HepG2 (cell line): ENCODE data around the gene STUB1.

Experiments used
- BRCA1 ChIP-seq: sonication (generic); formaldehyde crosslinking; IDR thresholded peaks from 2 replicates; pipeline ENCODE4 v1.4.0; 2020; ENCODE audit warnings: missing genetic modification reagents
- CREB1 ChIP-seq, 2 experiments: fragments of 450-650 bp in 1 of 2; IDR thresholded peaks; 2 replicates each; pipeline ENCODE4 v1.6.1; 2016 to 2017; ENCODE audit warnings: control low read depth in 1 of 2, mild to moderate bottlenecking in 1 of 2, missing compliant biosample characterization in 1 of 2, missing genetic modification characterization in 1 of 2
- CTCF ChIP-seq: sonication (generic); formaldehyde crosslinking; IDR thresholded peaks from 2 replicates; pipeline ENCODE4 v1.5.0; 2020; ENCODE audit warnings: mild to moderate bottlenecking, missing genetic modification reagents, moderate library complexity
- EZH2 ChIP-seq: conservative IDR thresholded peaks from 2 replicates; pipeline ENCODE4 v1.6.1; 2012; ENCODE audit warnings: mild to moderate bottlenecking, low read depth, low read length, moderate library complexity
- FLYWCH1 ChIP-seq: sonication (generic); formaldehyde crosslinking; IDR thresholded peaks from 2 replicates; pipeline ENCODE4 v1.8.1; 2023; ENCODE audit warnings: mild to moderate bottlenecking, missing genetic modification reagents
- FOXA1 ChIP-seq, 2 experiments: fragments of 450-650 bp in 1 of 2; sonication (generic) in 1 of 2; formaldehyde crosslinking in 1 of 2; IDR thresholded peaks; 2 replicates each; pipeline versions ENCODE4 v1.4.0 to v1.6.1; 2016 to 2020; ENCODE audit warnings: missing genetic modification reagents in 1 of 2
- MAFF ChIP-seq: IDR thresholded peaks from 2 replicates; pipeline ENCODE4 v1.6.1; 2011; ENCODE audit warnings: low read depth, low read length, improper control_type of control experiment
- TRAFD1 ChIP-seq: sonication (generic); formaldehyde crosslinking; IDR thresholded peaks from 2 replicates; pipeline ENCODE4 v1.5.1; 2020; ENCODE audit warnings: missing genetic modification reagents, mild to moderate bottlenecking, borderline replicate concordance
- ZBTB21 ChIP-seq: sonication (generic); formaldehyde crosslinking; IDR thresholded peaks from 2 replicates; pipeline ENCODE4 v1.4.0; 2020; ENCODE audit warnings: missing genetic modification reagents
- ZNF121 ChIP-seq: sonication (generic); formaldehyde crosslinking; IDR thresholded peaks from 2 replicates; pipeline ENCODE4 v1.5.0; 2020; ENCODE audit warnings: mild to moderate bottlenecking, missing genetic modification reagents
- ZNF34 ChIP-seq: sonication (generic); formaldehyde crosslinking; IDR thresholded peaks from 2 replicates; pipeline ENCODE4 v1.4.0; 2020; ENCODE audit warnings: mild to moderate bottlenecking, missing genetic modification reagents, borderline replicate concordance
- TF ChIP-seq, protein P1 (sequence below): sonication (generic); formaldehyde crosslinking; IDR thresholded peaks from 2 replicates; pipeline ENCODE4 v1.8.0; 2022; ENCODE audit warnings: low read depth, missing genetic modification reagents

DNA sequence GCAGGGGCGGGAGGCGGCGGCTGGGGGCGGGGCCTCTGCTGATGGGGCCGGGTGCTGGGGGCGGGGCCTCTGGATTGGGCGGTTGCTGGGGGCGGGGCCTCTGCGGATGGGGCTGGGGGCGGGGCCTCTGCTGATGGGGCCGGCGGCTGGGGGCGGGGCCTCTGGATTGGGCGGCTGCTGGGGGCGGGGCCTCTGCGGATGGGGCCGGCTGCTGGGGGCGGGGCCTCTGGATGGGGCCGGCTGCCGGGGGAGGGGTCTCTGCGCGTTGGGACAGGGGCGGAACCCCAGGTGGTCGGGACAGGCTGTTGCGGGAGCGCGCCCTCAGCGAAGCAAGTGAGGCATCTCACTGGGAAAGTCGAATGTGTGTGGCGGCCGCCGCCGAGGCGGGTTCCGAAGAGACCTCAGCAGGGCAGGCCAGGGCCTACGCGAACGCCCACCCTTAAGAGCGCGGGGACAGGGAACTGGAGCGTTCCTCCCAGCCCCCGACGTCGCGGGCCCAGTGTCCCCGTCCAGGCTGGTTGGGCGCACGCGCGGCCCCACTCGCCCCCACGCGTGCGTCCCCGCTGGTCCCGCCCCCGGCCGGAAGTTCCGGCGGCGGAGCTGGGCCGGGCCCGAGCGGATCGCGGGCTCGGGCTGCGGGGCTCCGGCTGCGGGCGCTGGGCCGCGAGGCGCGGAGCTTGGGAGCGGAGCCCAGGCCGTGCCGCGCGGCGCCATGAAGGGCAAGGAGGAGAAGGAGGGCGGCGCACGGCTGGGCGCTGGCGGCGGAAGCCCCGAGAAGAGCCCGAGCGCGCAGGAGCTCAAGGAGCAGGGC is at the start of gene STUB1:
- TF ChIP-seq TRAFD1 (CRISPR knock-in tag) (no peak), ZNF34 (no peak), ZNF121 (CRISPR knock-in tag) (no peak), EZH2 (no peak), MAFF (no peak), FOXA1 (IDR thresholded peaks at IDR 0.05) (no peak), FOXA1 (CRISPR knock-in tag; IDR thresholded peaks at IDR 0.05) (no peak), ZBTB21 (no peak), CTCF (no peak), FLYWCH1 (no peak), CREB1 (IDR thresholded peaks at IDR 0.05) (no peak), CREB1 (CRISPR knock-in tag; IDR thresholded peaks at IDR 0.05) (no peak), BRCA1 (CRISPR knock-in tag) (no peak)
- TF ChIP-seq, protein P1, sequence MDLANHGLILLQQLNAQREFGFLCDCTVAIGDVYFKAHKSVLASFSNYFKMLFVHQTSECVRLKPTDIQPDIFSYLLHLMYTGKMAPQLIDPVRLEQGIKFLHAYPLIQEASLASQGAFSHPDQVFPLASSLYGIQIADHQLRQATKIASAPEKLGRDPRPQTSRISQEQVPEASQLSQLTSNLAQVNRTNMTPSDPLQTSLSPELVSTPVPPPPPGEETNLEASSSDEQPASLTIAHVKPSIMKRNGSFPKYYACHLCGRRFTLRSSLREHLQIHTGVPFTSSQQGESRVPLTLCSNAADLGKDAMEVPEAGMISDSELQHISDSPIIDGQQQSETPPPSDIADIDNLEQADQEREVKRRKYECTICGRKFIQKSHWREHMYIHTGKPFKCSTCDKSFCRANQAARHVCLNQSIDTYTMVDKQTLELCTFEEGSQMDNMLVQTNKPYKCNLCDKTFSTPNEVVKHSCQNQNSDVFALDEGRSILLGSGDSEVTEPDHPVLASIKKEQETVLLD (CRISPR knock-in tag) = peak; percentile 68; the same call in 1 of the 2 replicates
